Middle frontal gyrus (tissue), 1 donor: ENCODE results near the gene FMNL2.

Experiments
- DNase-seq: peaks from one replicate; pipeline ENCODE4 v3.0.0-alpha.2; 2015; ENCODE audit warnings: low spot score; ENCODE audit errors: extremely low spot score

The FMNL2 gene

GRCh38 chr2:152339556-152340286 is 4.7 kb downstream of the FMNL2 start:
- DNase-seq = no peak

- no peak for DNase-seq
Observed at GRCh38 chr2:152342259-152343046, 7.5 kb downstream of the FMNL2 start.

- DNase-seq = no peak
Observed at GRCh38 chr2:152343426-152343825, 8.5 kb downstream of the FMNL2 start.

DNA sequence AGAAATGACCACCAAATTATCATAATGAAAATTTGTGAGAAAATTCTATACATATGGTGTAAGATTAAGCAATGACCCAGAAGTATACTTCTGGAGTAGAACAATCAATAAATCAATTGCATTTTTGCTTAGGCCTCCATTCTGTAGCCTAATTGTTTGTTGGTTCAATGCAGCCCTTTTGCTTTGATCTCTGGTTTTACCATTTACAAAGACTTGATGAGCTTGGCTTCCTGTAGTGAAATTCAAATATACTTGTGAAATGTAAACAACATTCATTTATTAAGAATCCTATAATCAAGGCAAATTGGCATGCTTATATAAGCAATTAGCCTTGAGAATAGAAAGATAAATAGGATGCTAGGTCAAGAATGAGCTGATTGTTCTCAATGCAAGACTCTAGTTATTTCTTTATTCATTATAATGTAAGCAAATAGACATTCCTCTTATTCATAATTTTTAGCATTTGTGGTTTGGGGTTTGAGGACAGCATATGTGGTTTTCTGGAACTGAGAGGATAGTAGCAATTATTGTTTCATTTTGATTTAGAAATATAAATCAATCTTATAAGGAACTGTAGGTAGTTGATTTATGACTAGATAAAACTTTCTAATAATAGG is 9.7 kb downstream of the FMNL2 start:
- no peak for DNase-seq

- DNase-seq = no peak
Observed at GRCh38 chr2:152347076-152347475, 12.1 kb downstream of the FMNL2 start.

- DNase-seq = no peak
Observed at GRCh38 chr2:152348388-152348787, 13.4 kb downstream of the FMNL2 start.

DNA sequence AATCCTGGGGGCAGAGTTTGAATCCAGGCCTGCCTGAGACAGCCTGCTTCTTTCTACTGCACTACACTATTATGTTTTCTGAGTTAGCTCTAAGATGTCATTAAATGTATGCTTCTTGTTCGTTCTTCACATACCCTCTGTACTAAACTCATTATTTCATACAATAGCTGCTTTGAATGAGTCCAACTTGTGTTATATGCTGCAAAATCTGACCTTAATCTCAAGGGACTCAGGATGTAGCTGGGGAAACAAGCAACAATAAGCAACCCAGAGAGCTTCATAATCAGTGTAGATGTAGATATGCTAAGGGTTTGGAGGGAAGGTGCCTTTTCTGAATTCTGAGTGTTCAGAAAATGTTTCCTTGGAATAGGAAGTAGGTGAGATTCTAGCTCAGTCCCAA is 14.4 kb downstream of the FMNL2 start:
- DNase-seq = no peak

DNA sequence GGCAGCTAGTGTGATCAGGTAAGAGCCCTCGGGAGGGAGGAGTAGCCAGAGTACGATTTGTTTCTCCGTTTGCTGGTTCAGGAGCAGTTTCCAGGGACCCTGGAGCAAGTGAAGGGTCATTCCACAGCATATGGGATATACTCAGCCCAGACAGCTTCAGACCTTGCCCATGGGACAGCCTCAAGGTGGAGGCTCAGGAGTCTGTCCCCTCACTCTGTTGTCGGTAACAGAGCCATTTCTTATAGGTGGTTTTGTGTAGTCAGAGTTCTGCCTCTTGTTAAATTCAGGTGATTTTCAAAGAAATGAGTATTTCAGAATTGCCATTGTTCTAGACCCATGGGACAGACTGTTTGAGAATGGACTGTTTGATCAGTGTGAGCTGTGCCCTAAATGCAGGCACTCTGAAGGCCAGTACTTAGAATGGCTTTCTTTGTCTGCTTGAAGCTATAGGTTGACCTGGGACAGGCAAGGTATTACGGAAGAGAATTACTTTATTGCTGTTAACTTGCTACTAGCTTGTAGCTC is 15.2 kb downstream of the FMNL2 start:
- DNase-seq = no peak

DNA sequence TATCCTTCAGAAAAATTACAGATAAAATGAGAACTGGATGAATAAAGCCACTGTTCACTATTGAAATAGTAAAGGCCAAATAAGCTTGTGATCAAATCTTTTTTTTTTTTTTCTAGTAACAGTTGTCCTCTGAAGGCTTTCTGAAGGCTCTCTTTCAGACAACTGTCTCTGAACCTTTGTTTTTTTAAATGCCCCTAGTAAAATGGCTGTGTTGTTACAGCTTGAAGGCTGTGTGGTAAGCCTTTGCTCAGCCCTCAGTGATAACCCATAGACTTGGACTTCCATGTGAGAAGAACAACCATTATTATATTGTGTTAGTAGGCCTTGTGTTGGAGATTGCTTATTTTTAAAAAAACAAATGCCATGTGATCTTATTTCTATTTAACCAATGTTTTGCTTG is 17.6 kb downstream of the FMNL2 start:
- no peak for DNase-seq

GRCh38 chr2:152353364-152353763 is 18.4 kb downstream of the FMNL2 start:
- no peak for DNase-seq

DNA sequence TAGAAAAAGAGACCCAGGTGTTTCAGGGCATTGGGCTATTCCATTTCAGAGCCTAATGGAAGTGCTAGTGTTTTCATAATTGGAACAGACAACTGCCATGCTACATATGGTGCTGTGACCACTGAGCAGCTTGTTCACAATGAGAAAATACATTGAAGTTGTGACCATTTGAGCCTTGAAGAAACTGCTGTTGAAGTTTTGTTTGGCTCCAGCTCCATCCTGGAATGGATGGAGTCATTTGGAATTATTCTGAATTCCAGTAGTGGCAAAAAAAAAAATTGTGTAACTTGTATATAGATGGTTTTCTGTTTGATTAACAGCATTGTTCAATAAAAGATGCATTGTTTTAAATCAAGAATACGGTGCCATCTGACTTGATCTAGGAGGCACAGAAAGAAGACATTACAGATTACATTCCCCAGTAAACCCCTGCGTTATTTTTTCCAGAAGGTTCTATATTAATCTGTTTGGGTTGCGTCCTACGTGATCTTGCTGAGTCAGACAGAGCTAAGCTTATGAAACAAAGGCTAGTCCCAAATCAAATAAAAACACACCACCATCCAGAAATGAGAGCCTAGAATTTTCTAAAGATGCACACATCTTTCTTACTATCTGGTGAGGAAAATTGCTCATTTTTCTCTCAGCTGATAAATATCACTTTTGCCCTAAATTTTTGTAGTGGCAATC is 19.2 kb downstream of the FMNL2 start:
- DNase-seq = no peak

DNA sequence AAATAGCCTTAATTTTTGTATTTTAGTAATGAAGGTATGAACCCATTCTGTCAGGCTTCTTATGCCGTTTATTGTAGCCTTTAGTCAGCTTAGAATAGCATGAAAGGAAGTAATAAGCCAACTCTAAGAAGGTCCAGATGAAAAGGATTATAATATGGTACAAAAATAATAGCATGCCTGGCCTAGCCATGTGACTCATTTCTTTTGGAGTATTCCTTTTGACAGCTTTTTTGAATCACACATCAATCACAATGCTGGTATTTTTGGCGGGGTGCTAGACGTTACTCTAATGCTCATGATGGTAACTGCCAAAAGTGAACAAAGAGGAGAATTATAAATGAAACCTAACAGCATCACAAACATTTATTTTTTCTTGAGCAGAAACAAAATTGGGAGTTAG is 19.9 kb downstream of the FMNL2 start:
- no peak for DNase-seq

DNA sequence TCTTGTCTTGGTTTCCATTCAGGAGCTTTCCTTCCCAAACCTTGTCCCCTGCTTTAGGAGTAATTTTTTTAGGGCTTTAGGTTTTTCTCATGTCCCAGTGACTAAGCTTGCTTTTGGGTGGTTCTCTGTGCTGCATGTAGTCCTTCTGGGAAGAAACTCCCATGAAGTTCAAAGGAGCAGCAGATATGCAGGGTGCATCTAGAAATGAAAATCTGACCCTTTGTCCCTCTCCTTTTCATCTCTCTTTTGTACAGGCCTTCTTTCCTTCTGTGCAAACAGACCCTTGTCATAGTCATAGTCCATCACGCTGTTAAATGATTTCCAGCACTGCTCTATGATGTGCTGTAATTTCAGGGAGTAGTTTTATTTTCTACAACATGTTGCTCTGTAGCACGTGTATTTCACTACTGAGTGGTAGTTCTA is 20.4 kb downstream of the FMNL2 start:
- no peak for DNase-seq

DNA sequence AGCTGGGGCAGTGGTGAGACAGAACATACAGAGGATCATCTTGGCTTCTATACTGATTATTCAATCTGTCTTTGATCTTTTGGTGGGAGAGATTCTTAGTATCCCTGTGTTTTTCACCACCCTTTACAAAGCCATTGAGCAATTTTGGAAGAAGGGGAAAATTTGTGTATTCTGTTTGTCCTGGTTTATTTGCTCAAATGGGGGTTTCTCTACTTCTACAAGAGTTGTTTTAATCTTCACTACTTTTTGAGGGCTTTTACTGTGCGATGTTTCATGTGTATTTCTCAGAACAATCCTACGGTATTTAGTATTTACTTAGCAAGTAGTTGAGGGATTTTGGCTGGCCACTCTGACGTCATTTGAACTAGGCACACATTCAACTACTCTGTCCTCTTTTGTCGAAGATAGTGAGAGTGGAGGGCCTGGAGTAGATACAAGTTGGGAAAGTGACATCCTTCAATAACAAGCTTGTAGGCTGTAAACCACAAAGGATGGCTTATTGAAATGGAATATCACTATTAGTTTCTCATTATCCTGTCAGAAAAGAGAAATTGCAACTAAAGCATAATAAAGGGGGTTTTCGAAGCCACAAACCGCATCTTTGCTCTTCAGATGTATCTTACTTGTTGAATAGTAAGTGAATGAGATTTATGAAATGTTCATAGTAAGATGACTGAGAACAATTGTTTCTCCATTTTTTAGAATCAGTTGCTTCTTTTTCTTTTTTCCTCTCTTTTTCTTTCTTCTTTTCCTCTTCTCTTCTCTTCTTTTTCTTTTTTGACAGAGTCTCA is 24.8 kb downstream of the FMNL2 start:
- no peak for DNase-seq

DNA sequence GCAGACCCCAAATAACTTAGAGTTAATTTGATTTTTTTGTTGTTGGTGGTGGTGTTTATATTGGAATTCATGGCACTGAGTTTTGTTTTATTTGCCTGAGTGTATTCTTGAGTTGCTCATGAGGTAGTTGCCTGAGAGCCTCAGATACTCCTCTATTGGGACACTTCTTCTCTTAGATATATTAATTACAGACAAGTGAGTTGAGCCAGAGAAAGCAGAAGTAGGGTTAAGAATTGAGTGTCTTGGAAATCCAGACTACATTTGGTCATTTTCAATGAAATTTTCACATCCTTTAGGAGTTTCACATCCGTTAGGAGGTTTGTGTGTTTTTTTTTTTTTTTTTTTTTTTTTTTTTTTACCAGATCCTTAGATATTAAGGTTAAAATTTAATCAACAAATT is 29.0 kb downstream of the FMNL2 start:
- DNase-seq = no peak

DNA sequence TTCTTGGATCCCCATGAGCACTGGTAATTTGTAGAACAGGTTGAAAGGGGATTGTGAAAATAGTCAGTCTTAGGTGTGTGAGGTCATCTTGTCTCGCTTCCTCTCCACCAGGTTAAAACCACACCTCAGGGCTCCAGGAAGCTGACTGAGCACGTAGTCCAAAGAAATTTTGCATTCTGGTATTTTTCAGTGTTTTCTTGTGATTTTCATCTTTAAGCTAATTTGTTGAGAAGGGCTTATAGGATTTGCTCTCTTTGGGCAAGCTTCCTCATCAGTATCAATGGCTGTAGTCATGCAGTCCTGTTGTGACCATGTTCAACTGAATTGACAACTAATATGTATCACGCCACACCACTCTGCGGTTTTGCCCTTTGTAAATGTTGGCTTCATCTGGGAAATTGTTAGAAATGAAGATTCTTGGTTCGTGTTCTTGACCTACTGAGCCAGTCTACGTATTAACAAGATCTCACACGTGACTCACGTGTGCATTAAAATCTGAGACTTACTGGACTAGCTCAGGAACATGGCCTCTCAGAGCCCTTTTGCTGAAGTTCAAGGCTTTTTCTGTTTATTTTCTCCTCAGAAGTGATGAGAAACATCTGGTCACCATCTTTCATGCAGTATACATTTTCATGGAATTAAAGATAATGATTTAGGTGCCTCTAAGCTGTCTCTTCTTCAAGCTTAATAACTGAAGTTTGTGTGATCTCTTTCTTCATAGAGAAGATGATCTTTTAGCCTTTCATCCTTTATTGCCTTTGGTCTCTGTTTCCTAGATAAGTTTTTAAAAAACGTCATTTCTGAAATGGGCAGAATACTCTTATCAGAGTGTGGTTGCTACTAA is 32.8 kb downstream of the FMNL2 start:
- no peak for DNase-seq

- no peak for DNase-seq
Observed at GRCh38 chr2:152369176-152369860, 34.3 kb downstream of the FMNL2 start.

- DNase-seq = no peak
Observed at GRCh38 chr2:152370783-152371182, 35.8 kb downstream of the FMNL2 start.

DNA sequence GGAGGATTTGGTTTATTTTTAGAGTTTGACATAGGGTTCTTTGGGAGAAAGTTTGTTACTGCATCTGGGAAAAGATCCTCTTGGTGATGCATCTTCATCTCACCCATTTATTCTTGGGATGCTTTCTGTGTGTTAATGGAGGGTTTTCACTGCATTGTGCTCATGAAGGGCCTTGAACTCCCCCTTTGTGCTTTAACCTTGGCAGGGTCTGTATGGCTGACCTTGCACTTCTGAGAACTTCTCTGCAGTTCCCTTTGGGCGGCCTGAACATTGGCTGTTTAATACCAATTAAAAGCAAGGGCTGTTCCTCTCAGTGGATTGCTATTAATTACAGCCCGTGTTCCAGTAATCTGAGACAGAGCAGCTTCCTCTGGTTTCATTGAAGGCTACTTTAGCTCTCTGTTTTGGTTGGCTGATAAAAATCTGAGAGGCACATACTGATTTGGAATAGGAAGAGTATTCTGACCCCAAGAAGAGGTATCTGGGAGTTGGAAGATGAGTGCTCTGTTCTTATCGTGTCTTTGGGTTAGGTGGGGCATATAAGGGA is 37.5 kb downstream of the FMNL2 start:
- DNase-seq = no peak
